Loucy (cell line): ENCODE data around the gene ATRNL1.

Experiments
- EZH2phosphoT487 ChIP-seq: fragments of 200-600 bp; IDR thresholded peaks from 2 replicates; pipeline ENCODE4 v1.6.1; 2018; ENCODE audit warnings: antibody characterized with exemption, mild to moderate bottlenecking, moderate library complexity, borderline replicate concordance
- TF ChIP-seq, protein P1 (sequence below): fragments of 200-600 bp; sonication (generic); conservative IDR thresholded peaks from 2 replicates; pipeline ENCODE4 v1.5.1; 2014; ENCODE audit warnings: mild to moderate bottlenecking, antibody characterized with exemption, low read length

DNA sequence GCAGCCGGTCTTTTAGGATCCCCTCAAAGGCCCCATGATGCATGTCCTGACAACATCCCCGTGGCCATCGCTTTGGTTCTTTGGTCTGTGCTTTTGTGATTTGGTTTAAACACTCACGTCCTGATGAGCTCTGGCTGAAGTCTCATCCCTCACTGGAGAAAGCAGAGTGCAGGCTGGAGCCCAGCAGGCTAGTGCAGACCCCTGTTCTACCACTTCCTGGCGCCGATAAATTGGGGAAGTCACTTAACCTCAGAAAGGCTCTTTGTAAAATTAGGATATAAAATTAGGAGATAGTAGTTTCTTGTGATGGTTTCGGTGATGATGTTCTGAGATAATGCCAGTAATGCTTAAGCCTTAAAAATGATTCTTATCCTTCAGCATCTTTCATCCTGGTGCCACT lies 872.2 kb downstream of the ATRNL1 start:
- TF ChIP-seq, protein P1, sequence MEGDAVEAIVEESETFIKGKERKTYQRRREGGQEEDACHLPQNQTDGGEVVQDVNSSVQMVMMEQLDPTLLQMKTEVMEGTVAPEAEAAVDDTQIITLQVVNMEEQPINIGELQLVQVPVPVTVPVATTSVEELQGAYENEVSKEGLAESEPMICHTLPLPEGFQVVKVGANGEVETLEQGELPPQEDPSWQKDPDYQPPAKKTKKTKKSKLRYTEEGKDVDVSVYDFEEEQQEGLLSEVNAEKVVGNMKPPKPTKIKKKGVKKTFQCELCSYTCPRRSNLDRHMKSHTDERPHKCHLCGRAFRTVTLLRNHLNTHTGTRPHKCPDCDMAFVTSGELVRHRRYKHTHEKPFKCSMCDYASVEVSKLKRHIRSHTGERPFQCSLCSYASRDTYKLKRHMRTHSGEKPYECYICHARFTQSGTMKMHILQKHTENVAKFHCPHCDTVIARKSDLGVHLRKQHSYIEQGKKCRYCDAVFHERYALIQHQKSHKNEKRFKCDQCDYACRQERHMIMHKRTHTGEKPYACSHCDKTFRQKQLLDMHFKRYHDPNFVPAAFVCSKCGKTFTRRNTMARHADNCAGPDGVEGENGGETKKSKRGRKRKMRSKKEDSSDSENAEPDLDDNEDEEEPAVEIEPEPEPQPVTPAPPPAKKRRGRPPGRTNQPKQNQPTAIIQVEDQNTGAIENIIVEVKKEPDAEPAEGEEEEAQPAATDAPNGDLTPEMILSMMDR, result no peak
- no peak for TF ChIP-seq EZH2phosphoT487
